Fibroblast of the conjunctiva (primary cell): ENCODE data around the gene SHKBP1.
"Not testable (repeated sequence)": the region's sequence is repeated elsewhere in the genome, so short reads cannot be mapped to it uniquely, and the experiment has no call there.

Source experiments
- DNase-seq: peaks from one replicate; pipeline ENCODE4 v3.0.0-alpha.2; 2010; ENCODE audit warnings: low read depth

The SHKBP1 gene

GRCh38 chr19:40555978-40556689 lies 20.5 kb upstream of the SHKBP1 start:
- DNase-seq: no peak

- DNase-seq: no peak
Observed at GRCh38 chr19:40556953-40557530, 19.6 kb upstream of the SHKBP1 start.

GRCh38 chr19:40559394-40559793 lies 17.3 kb upstream of the SHKBP1 start:
- DNase-seq: no peak

- DNase-seq: no peak
Observed at GRCh38 chr19:40560092-40560507, 16.6 kb upstream of the SHKBP1 start.

- no peak for DNase-seq
Observed at GRCh38 chr19:40561947-40562346, 14.7 kb upstream of the SHKBP1 start.

GRCh38 chr19:40564535-40564934 lies 12.1 kb upstream of the SHKBP1 start:
- DNase-seq: not testable (repeated sequence)

GRCh38 chr19:40565355-40565754 lies 11.3 kb upstream of the SHKBP1 start:
- DNase-seq: no peak

GRCh38 chr19:40565910-40566495 lies 10.7 kb upstream of the SHKBP1 start:
- DNase-seq: no peak

GRCh38 chr19:40567040-40567749 lies 9.5 kb upstream of the SHKBP1 start:
- no peak for DNase-seq

GRCh38 chr19:40567750-40568494 lies 8.8 kb upstream of the SHKBP1 start:
- DNase-seq: no peak

GRCh38 chr19:40570313-40571004 lies 6.2 kb upstream of the SHKBP1 start:
- DNase-seq: peak; percentile 100

- no peak for DNase-seq
Observed at GRCh38 chr19:40571005-40571318, 5.7 kb upstream of the SHKBP1 start.

- no peak for DNase-seq
Observed at GRCh38 chr19:40571831-40572495, 4.7 kb upstream of the SHKBP1 start.

GRCh38 chr19:40575326-40575725 lies 1.3 kb upstream of the SHKBP1 start:
- DNase-seq: no peak

GRCh38 chr19:40576151-40576584 lies 505 bp upstream of the SHKBP1 start:
- DNase-seq: no peak

GRCh38 chr19:40578442-40578908 lies 1.8 kb downstream of the SHKBP1 start:
- DNase-seq: no peak

GRCh38 chr19:40580619-40581018 lies 3.9 kb downstream of the SHKBP1 start:
- DNase-seq: no peak

- DNase-seq: no peak
Observed at GRCh38 chr19:40581531-40581930, 4.9 kb downstream of the SHKBP1 start.

GRCh38 chr19:40582467-40582866 lies 5.8 kb downstream of the SHKBP1 start:
- no peak for DNase-seq

- DNase-seq: no peak
Observed at GRCh38 chr19:40583283-40583682, 6.6 kb downstream of the SHKBP1 start.

- no peak for DNase-seq
Observed at GRCh38 chr19:40584007-40584406, 7.3 kb downstream of the SHKBP1 start.
